Measurements from ENCODE around the gene LRP6. TPM values are rescaled to one million over a fixed set of nuclear protein-coding genes. Genes with fewer than 3 reads are reported as not detected.

LRP6 gene
- total and polyA plus RNA-seq, 4 donors: 14.7 to 76.8 (median 23.2) TPM

- H3K27me3 ChIP-seq (ENCODE audit: control insufficient read depth in 4 of 4, insufficient read depth in 4 of 4, low read length in 3 of 4): no peaks in the 10 kb centered on the region
- WGBS: 95% methylated on average over 1 of the region's 1 CpG
- no peaks in the 10 kb centered on the region for H3K9me3 ChIP-seq (ENCODE audit: control insufficient read depth in 4 of 4, low read length in 3 of 4)
- peaks cover 0 to 6% (median 0%) of the 10 kb centered on the region in 4 donors for H3K4me1 ChIP-seq (ENCODE audit: control insufficient read depth in 4 of 4, insufficient read depth in 4 of 4, low read length in 3 of 4)
- H3K36me3 ChIP-seq (ENCODE audit: control insufficient read depth in 4 of 4, insufficient read depth in 3 of 4, low read depth in 1 of 4, low read length in 3 of 4): peaks cover 0 to 9% (median 7%) of the 10 kb centered on the region in 4 donors
- no peak for DNase-seq (ENCODE audit: low spot score)
- no peak for TF ChIP-seq RAD21 (IDR thresholded peaks at IDR 0.05)
- TF ChIP-seq NR2F2 (IDR thresholded peaks at IDR 0.05): no peak
- TF ChIP-seq SP1 (IDR thresholded peaks at IDR 0.05): no peak
- no peak for TF ChIP-seq ZBTB33 (IDR thresholded peaks at IDR 0.05)
- no peak for TF ChIP-seq MAX (IDR thresholded peaks at IDR 0.05)
- no peak for TF ChIP-seq REST (IDR thresholded peaks at IDR 0.05)
- TF ChIP-seq RXRA (IDR thresholded peaks at IDR 0.05): no peak
- TF ChIP-seq HNF4G (IDR thresholded peaks at IDR 0.05): no peak
- no peak overlapping the region for H3K27ac ChIP-seq (ENCODE audit: low read depth in 1 of 2, low read length in 2 of 2)
- H3K9ac ChIP-seq (ENCODE audit: low read depth in 1 of 2, low read length in 2 of 2): no peak overlapping the region
- H3K4me3 ChIP-seq (ENCODE audit: low read depth in 1 of 3, low read length in 3 of 3): no peak overlapping the region
These were observed 85.3 kb downstream of the LRP6 start for GRCh38 chr12:12181511-12181910.

GRCh38 chr12:12180575-12180974 lies 86.3 kb downstream of the LRP6 start:
- WGBS: 78% methylated on average over 1 of the region's 1 CpG
- H3K36me3 ChIP-seq (ENCODE audit: control insufficient read depth in 4 of 4, insufficient read depth in 3 of 4, low read depth in 1 of 4, low read length in 3 of 4): peaks cover 0 to 9% (median 7%) of the 10 kb centered on the region in 4 donors
- H3K9ac ChIP-seq (ENCODE audit: low read depth in 1 of 2, low read length in 2 of 2): no peak overlapping the region
- TF ChIP-seq RAD21 (IDR thresholded peaks at IDR 0.05) (no peak), EGR1 (IDR thresholded peaks at IDR 0.05; ENCODE audit: low read depth in 2 of 2) (no peak), YY1 (IDR thresholded peaks at IDR 0.05) (no peak), SP1 (IDR thresholded peaks at IDR 0.05) (no peak), ZBTB33 (IDR thresholded peaks at IDR 0.05) (no peak), FOXA1 (IDR thresholded peaks at IDR 0.05) (no peak), HNF4G (IDR thresholded peaks at IDR 0.05) (no peak), ATF3 (IDR thresholded peaks at IDR 0.05) (no peak), NR2F2 (IDR thresholded peaks at IDR 0.05) (no peak), HNF4A (conservative IDR thresholded peaks at IDR 0.05) (no peak), FOXA2 (IDR thresholded peaks at IDR 0.05) (no peak), RXRA (IDR thresholded peaks at IDR 0.05) (no peak), TAF1 (conservative IDR thresholded peaks at IDR 0.05) (no peak), GABPA (IDR thresholded peaks at IDR 0.05 in 1 of 2, conservative IDR thresholded peaks at IDR 0.05 in 1 of 2) (no peak), MAX (IDR thresholded peaks at IDR 0.05) (no peak), REST (IDR thresholded peaks at IDR 0.05) (no peak), CTCF (IDR thresholded peaks at IDR 0.05; ENCODE audit: low read depth, low read length, missing input control) (no peak), JUND (IDR thresholded peaks at IDR 0.05) (no peak)
- no peaks in the 10 kb centered on the region for H3K9me3 ChIP-seq (ENCODE audit: control insufficient read depth in 4 of 4, low read length in 3 of 4)
- DNase-seq (ENCODE audit: low spot score): no peak
- no peak overlapping the region for H3K4me3 ChIP-seq (ENCODE audit: low read depth in 1 of 3, low read length in 3 of 3)
- H3K27ac ChIP-seq (ENCODE audit: low read depth in 1 of 2, low read length in 2 of 2): no peak overlapping the region
- peaks cover 0 to 6% (median 0%) of the 10 kb centered on the region in 4 donors for H3K4me1 ChIP-seq (ENCODE audit: control insufficient read depth in 4 of 4, insufficient read depth in 4 of 4, low read length in 3 of 4)
- no peaks in the 10 kb centered on the region for H3K27me3 ChIP-seq (ENCODE audit: control insufficient read depth in 4 of 4, insufficient read depth in 4 of 4, low read length in 3 of 4)
